ENCODE data around the gene NRSN2.

- TF ChIP-seq CTCF (IDR thresholded peaks at IDR 0.05), result no peak
- TF ChIP-seq POLR2A (IDR thresholded peaks at IDR 0.05), result no peak
These were observed 18.2 kb downstream of the NRSN2 start for GRCh38 chr20:364905-365794.
